GM19467 (cell line): ENCODE measurements around the gene NOTUM.

Source experiments
- ATAC-seq: cut with Tn5 transposase; IDR thresholded peaks from one replicate; pipeline ENCODE4 v1.9.1; 2021; ENCODE audit warnings: mild to moderate bottlenecking, moderate library complexity; ENCODE audit not compliant: unreplicated experiment

Gene NOTUM

GRCh38 chr17:81926451-81927151 lies 34.4 kb downstream of the NOTUM start:
- peak; percentile 17 for ATAC-seq

GRCh38 chr17:81925860-81926450 lies 35.0 kb downstream of the NOTUM start:
- no peak for ATAC-seq

- ATAC-seq: no peak
Measured at GRCh38 chr17:81924557-81925532, 36.1 kb downstream of the NOTUM start.

GRCh38 chr17:81923302-81924260 lies 37.4 kb downstream of the NOTUM start:
- no peak for ATAC-seq

DNA sequence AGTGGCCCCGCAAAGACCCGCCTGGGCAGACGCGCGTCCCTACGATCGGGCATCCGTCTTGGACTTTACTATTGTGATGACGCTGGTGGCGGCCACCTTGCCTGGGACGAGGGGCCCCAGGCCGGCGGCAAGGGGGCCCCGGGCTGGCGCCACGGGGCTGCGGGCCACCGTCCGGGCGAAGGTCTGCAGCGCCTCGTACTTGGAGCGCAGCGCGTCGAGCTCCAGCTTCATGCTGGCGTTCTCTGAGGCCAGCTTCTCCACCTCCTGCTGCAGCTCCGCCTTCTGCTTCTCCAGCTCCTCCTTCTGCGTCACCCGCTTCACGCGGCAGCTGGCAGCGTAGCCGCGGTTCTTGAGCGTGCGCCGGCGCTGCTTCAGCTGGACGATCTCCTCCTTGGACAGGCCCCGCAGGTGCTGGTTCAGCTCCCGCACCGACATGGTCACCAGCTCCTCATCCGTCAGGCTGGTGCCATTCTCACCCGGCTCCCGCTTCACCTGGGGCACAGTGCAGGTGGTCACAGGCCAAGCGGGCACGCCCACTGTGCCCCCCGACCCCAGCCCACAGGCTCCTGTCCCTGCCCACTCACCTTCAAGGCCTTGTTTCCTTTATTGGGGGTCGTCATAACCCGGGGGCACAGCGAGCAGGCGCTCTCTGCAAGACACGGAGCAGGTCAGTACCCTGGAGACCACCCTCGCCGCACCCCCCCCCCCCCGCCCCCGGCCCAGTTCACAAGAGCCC lies 38.3 kb downstream of the NOTUM start:
- no peak for ATAC-seq

- ATAC-seq: no peak
Measured at GRCh38 chr17:81921996-81922565, 38.9 kb downstream of the NOTUM start.

DNA sequence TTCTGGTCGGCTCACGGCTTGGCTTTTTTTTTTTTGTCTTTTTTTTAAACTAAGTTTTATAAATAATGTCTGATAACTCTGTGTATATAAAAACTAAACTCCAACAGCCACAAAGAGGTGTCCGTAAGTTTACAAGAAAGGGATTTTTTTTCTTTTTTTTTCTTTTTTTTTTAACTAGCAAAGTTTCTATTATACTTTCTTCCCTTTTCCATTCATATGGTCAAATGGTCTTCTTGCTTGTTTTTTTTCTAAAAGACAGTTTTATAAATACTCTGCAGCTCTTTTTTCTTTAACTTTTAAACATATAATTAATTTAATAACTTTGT lies 39.5 kb downstream of the NOTUM start:
- no peak for ATAC-seq

- no peak for ATAC-seq
Measured at GRCh38 chr17:81920612-81921536, 40.1 kb downstream of the NOTUM start.

- no peak for ATAC-seq
Measured at GRCh38 chr17:81918832-81919545, 42.0 kb downstream of the NOTUM start.

DNA sequence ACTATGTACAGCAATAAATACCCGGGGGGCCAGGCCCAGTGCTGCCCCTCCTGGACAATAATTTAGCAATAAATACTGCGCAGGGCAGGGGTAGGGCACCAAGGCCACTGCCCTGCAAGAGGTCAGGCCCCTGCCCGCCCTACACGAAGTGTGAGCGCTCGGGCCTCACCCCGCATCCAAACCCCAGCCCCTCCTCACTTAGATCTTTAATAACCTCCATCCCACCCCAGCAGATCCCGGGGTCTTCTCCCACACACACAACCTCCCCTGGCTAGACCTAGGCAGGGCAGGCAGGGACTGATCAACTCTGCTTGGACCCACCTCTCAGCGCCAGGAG lies 42.7 kb downstream of the NOTUM start:
- peak; percentile 20 for ATAC-seq

- ATAC-seq: peak; percentile 63
Measured at GRCh38 chr17:81917565-81918332, 43.2 kb downstream of the NOTUM start, which contains the start of gene SIRT7. Gene SIRT7, minus strand, starts transcription at chr17:81918176. Its CDS starts 45 bp downstream, at chr17:81918131.

- ATAC-seq: no peak
Measured at GRCh38 chr17:81916234-81917001, 44.6 kb downstream of the NOTUM start.

- ATAC-seq: no peak
Measured at GRCh38 chr17:81915331-81915730, 45.7 kb downstream of the NOTUM start.

DNA sequence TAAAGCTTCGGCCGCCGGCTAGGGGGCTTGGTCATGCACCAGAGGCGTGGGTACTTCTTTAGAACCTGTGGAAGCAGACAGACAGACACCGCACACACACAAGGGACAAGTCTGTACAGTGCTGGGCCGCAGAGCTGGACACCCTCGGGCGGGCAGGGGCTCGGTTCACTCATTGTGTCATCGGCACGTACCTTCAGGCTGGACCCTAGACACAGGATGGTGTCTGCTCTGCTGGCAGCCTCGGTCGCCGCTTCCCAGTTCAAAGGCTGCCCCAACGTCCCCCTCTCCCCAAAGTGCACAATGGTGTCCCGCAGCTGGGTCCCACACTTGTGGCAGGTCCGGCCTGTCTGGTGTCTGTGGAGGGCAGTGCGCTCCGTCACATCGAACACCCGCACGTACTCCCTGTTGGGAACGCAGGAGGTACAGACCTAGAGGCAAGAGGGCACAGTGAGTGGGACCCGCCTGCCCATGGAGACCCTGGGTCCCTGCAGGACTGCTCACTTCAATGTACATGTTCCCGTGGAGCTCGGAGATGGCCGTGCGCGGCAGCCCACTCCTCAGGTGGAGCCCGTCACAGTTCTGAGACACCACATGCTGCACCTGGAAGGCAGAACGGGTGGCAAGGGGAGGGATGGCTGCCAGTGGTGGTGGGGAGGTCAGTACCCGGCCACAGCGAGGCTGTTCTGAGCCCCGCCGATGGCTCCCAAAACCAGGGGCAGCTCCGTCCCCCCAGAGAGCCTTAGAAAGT lies 46.7 kb downstream of the NOTUM start:
- ATAC-seq: no peak

DNA sequence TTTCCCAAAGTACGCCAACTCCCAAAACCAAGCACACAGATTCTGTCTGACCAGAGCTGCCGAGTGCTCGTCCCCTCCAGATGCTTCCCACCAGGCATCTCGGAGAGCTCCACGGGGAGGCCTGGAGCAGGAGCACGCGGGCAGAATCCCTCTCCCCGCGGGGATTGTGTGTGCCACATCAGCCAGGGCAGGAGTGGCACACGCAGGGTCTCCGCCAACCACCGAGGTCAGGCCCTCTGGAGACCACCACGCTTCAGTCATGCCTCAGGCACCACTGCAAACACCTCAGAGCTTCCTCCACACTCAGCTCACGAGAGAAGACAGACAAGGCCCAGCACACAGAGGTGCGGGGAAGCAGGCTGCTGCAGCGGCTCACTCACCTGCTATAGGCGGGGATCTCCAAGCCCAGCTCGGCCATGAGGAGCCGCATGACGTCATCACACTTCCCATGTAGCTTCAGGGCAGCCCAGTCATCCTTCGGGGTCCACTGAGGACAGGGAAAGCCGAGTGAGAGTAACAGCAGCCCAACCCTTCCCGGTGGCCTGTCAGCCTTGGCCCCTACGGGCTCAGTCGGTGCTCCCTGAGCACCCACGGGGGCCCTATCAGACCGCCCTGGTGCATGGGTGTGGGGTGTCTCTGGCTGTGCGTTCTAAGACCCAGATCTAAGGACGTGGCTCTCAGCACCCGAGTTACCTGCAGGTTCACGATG lies 47.4 kb downstream of the NOTUM start:
- ATAC-seq: no peak
